GM12891 (cell line): Measurements from ENCODE around the gene MGMT.

Experiments used
- POLR2A ChIP-seq: IDR thresholded peaks from 2 replicates; pipeline ENCODE4 v1.6.1; 2011; ENCODE audit warnings: low read depth, low read length, control low read depth
- POLR2AphosphoS5 ChIP-seq: IDR thresholded peaks from 2 replicates; pipeline ENCODE4 v1.6.1; 2011; ENCODE audit warnings: low read depth, low read length, control low read depth

- TF ChIP-seq POLR2A, result no peak
- no peak for TF ChIP-seq POLR2AphosphoS5
Measured at GRCh38 chr10:129506101-129506797, 39.2 kb downstream of the MGMT start.
